ENCODE data around the gene CBLB.

- TF ChIP-seq CTCF (conservative IDR thresholded peaks at IDR 0.05; ENCODE audit: low read depth, low read length): no peak
- no peak for TF ChIP-seq EZH2 (IDR thresholded peaks at IDR 0.05; ENCODE audit: low read length, unreplicated experiment)
Observed at GRCh38 chr3:105806359-105806758, 62.5 kb downstream of the CBLB start.

Data from PC-3 (cell line).